HEK293 (cell line): ENCODE measurements around the gene NELL1.
A peak's percentile ranks its signal among the peaks of the same experiment; 100 is the strongest.

ENCODE experiments used
- CTCF ChIA-PET: fragments of 350-600 bp; formaldehyde crosslinking; extraction: SDS; loops from one replicate; lab custom pipeline; 2021; ENCODE audit warnings: antibody characterized with exemption; lab: Yijun Ruan, JAX
- POLR2A ChIA-PET: fragments of 300-600 bp; formaldehyde crosslinking; extraction: SDS; loops from one replicate; lab custom pipeline; 2020; ENCODE audit warnings: antibody characterized with exemption, inconsistent platforms; lab: Yijun Ruan, JAX
- H3K27ac ChIP-seq: fragments of 200-500 bp; sonication (Bioruptor generic); 2 replicates; pipeline ENCODE4 v1.5.1; 2014; ENCODE audit warnings: low read depth, low read length, control low read depth, inconsistent platforms; ENCODE audit errors: extremely low read depth
- H3K36me3 ChIP-seq, 2 experiments: fragments of 200-500 bp in 1 of 2; sonication (Bioruptor generic) in 1 of 2; 1 replicate in 1 of 2; 2 replicates in 1 of 2; pipeline ENCODE4 v1.5.1; 2014 to 2017; ENCODE audit warnings: inconsistent platforms in 2 of 2, low read length in 2 of 2; ENCODE audit not compliant: control insufficient read depth in 2 of 2, insufficient read depth in 1 of 2
- H3K4me1 ChIP-seq: fragments of 200-500 bp; sonication (Bioruptor generic); 2 replicates; pipeline ENCODE4 v1.5.1; 2014; ENCODE audit warnings: mild to moderate bottlenecking, low read length, inconsistent platforms; ENCODE audit not compliant: control insufficient read depth, insufficient read depth
- H3K4me3 ChIP-seq: 2 replicates; pipeline ENCODE4 v1.5.1; 2011; ENCODE audit warnings: low read depth, mild to moderate bottlenecking, control low read depth, low read length, moderate library complexity
- H3K9me3 ChIP-seq: fragments of 200-500 bp; sonication (Bioruptor generic); 2 replicates; pipeline ENCODE4 v1.5.1; 2014; ENCODE audit warnings: low read depth, low read length, inconsistent platforms; ENCODE audit not compliant: control insufficient read depth, insufficient read depth
- BCL11B ChIP-seq: fragments of 450-650 bp; formaldehyde crosslinking; IDR thresholded peaks from 2 replicates; pipeline ENCODE4 v1.5.1; 2016; ENCODE audit warnings: low read depth, missing biosample characterization, missing genetic modification characterization
- EGR2 ChIP-seq: fragments of 450-650 bp; formaldehyde crosslinking; IDR thresholded peaks from 2 replicates; pipeline ENCODE4 v1.5.1; 2016; ENCODE audit warnings: low read depth, missing biosample characterization, missing genetic modification characterization
- GLIS1 ChIP-seq: fragments of 450-650 bp; formaldehyde crosslinking; IDR thresholded peaks from 2 replicates; pipeline ENCODE4 v1.5.1; 2016; ENCODE audit warnings: missing biosample characterization, missing genetic modification characterization
- IKZF3 ChIP-seq: fragments of 450-650 bp; IDR thresholded peaks from 2 replicates; pipeline ENCODE4 v1.5.0; 2018; ENCODE audit warnings: missing biosample characterization, mild to moderate bottlenecking, missing genetic modification characterization, moderate library complexity
- PBX3 ChIP-seq: sonication (generic); formaldehyde crosslinking; IDR thresholded peaks from 2 replicates; pipeline ENCODE4 v1.8.1; 2022; ENCODE audit warnings: mild to moderate bottlenecking, moderate library complexity, missing genetic modification reagents
- PRDM6 ChIP-seq: fragments of 450-650 bp; formaldehyde crosslinking; IDR thresholded peaks from 2 replicates; pipeline ENCODE4 v1.5.1; 2017; ENCODE audit warnings: missing biosample characterization, missing genetic modification characterization
- SP3 ChIP-seq: fragments of 450-650 bp; formaldehyde crosslinking; IDR thresholded peaks from 2 replicates; pipeline ENCODE4 v1.5.1; 2016; ENCODE audit warnings: missing biosample characterization, missing genetic modification characterization
- ZBTB21 ChIP-seq: fragments of 450-650 bp; formaldehyde crosslinking; IDR thresholded peaks from 2 replicates; pipeline ENCODE4 v1.5.1; 2017; ENCODE audit warnings: missing biosample characterization, missing genetic modification characterization
- ZBTB49 ChIP-seq: fragments of 450-650 bp; formaldehyde crosslinking; IDR thresholded peaks from 2 replicates; pipeline ENCODE4 v1.5.1; 2016; ENCODE audit warnings: missing biosample characterization, missing genetic modification characterization, low read depth
- ZFP41 ChIP-seq: fragments of 450-650 bp; formaldehyde crosslinking; IDR thresholded peaks from 2 replicates; pipeline ENCODE4 v1.5.1; 2016; ENCODE audit warnings: missing biosample characterization, missing genetic modification characterization, borderline replicate concordance
- ZFP69B ChIP-seq: fragments of 450-650 bp; formaldehyde crosslinking; IDR thresholded peaks from 2 replicates; pipeline ENCODE4 v1.5.1; 2016; ENCODE audit warnings: missing biosample characterization, missing genetic modification characterization
- ZNF10 ChIP-seq: fragments of 450-650 bp; formaldehyde crosslinking; IDR thresholded peaks from 2 replicates; pipeline ENCODE4 v1.5.1; 2017; ENCODE audit warnings: missing biosample characterization, missing genetic modification characterization
- ZNF184 ChIP-seq: fragments of 450-650 bp; IDR thresholded peaks from 2 replicates; pipeline ENCODE4 v1.5.1; 2018; ENCODE audit warnings: missing biosample characterization, mild to moderate bottlenecking, missing genetic modification characterization
- ZNF2 ChIP-seq: fragments of 450-650 bp; formaldehyde crosslinking; IDR thresholded peaks from 2 replicates; pipeline ENCODE4 v1.5.1; 2016; ENCODE audit warnings: missing biosample characterization, missing genetic modification characterization
- ZNF202 ChIP-seq: fragments of 450-650 bp; formaldehyde crosslinking; IDR thresholded peaks from 2 replicates; pipeline ENCODE4 v1.5.1; 2016; ENCODE audit warnings: missing biosample characterization, missing genetic modification characterization, borderline replicate concordance
- ZNF292 ChIP-seq: fragments of 450-650 bp; formaldehyde crosslinking; IDR thresholded peaks from 2 replicates; pipeline ENCODE4 v1.5.1; 2016; ENCODE audit warnings: low read depth, missing biosample characterization, missing genetic modification characterization, borderline replicate concordance
- ZNF350 ChIP-seq: fragments of 450-650 bp; formaldehyde crosslinking; IDR thresholded peaks from 2 replicates; pipeline ENCODE4 v1.5.0; 2017; ENCODE audit warnings: missing biosample characterization, mild to moderate bottlenecking, missing genetic modification characterization
- ZNF37A ChIP-seq: fragments of 450-650 bp; IDR thresholded peaks from 2 replicates; pipeline ENCODE4 v1.5.1; 2018; ENCODE audit warnings: missing biosample characterization, missing genetic modification characterization
- ZNF391 ChIP-seq: fragments of 450-650 bp; formaldehyde crosslinking; IDR thresholded peaks from 2 replicates; pipeline ENCODE4 v1.5.1; 2016; ENCODE audit warnings: low read depth, missing biosample characterization, missing genetic modification characterization, borderline replicate concordance
- ZNF416 ChIP-seq: fragments of 450-650 bp; formaldehyde crosslinking; IDR thresholded peaks from 2 replicates; pipeline ENCODE4 v1.5.1; 2016; ENCODE audit warnings: missing biosample characterization, missing genetic modification characterization
- ZNF521 ChIP-seq: fragments of 450-650 bp; formaldehyde crosslinking; IDR thresholded peaks from 2 replicates; pipeline ENCODE4 v1.5.1; 2017; ENCODE audit warnings: missing biosample characterization, mild to moderate bottlenecking, missing genetic modification characterization
- ZNF639 ChIP-seq: fragments of 450-650 bp; formaldehyde crosslinking; IDR thresholded peaks from 2 replicates; pipeline ENCODE4 v1.5.1; 2016; ENCODE audit warnings: missing biosample characterization, missing genetic modification characterization
- ZNF670 ChIP-seq: fragments of 450-650 bp; formaldehyde crosslinking; IDR thresholded peaks from 2 replicates; pipeline ENCODE4 v1.5.1; 2016; ENCODE audit warnings: missing biosample characterization, missing genetic modification characterization, low read depth
- ZNF777 ChIP-seq: fragments of 450-650 bp; formaldehyde crosslinking; IDR thresholded peaks from 2 replicates; pipeline ENCODE4 v1.5.1; 2017; ENCODE audit warnings: missing biosample characterization, missing genetic modification characterization, borderline replicate concordance
- ZNF830 ChIP-seq: fragments of 450-650 bp; IDR thresholded peaks from 2 replicates; pipeline ENCODE4 v1.5.0; 2018; ENCODE audit warnings: missing biosample characterization, missing genetic modification characterization, low read depth, mild to moderate bottlenecking, moderate library complexity
- ZSCAN23 ChIP-seq: fragments of 450-650 bp; formaldehyde crosslinking; IDR thresholded peaks from 2 replicates; pipeline ENCODE4 v1.5.1; 2016; ENCODE audit warnings: missing biosample characterization, missing genetic modification characterization

NELL1 gene

GRCh38 chr11:21258414-21258813 lies 589.0 kb downstream of the NELL1 start:
- H3K4me3 ChIP-seq = no peak overlapping the region
- H3K4me1 ChIP-seq = no peaks in the 10 kb centered on the region
- H3K27ac ChIP-seq = no peak overlapping the region
- POLR2A ChIA-PET = no interaction called here
- H3K36me3 ChIP-seq = no peaks in the 10 kb centered on the region
- H3K9me3 ChIP-seq = no peaks in the 10 kb centered on the region
- CTCF ChIA-PET = interaction anchor here (0.5 kb wide), 1 partner anchor 133 kb away, joined by 3 read pairs; no protein-coding TSS in a partner anchor
- TF ChIP-seq ZNF10 (tag by site-specific recombination) (peak; percentile 74; the same call in 1 of the 2 replicates), ZNF521 (tag by site-specific recombination) (no peak), ZNF202 (tag by site-specific recombination) (no peak)
- TF ChIP-seq, all 188 proteins: peak for 1

- ChIA-PET POLR2A (no interaction called here), CTCF (no interaction called here)
- Histone ChIP-seq H3K4me3 (no peak overlapping the region), H3K4me1 (no peaks in the 10 kb centered on the region), H3K36me3 (no peaks in the 10 kb centered on the region), H3K9me3 (no peaks in the 10 kb centered on the region), H3K27ac (no peak overlapping the region)
- TF ChIP-seq ZNF777 (tag by site-specific recombination) (no peak), IKZF3 (no peak), BCL11B (tag by site-specific recombination) (no peak), ZNF521 (tag by site-specific recombination) (no peak), ZNF350 (no peak), ZNF292 (tag by site-specific recombination) (no peak), ZNF2 (no peak), PRDM6 (tag by site-specific recombination) (no peak), ZNF639 (tag by site-specific recombination) (no peak), ZSCAN23 (tag by site-specific recombination) (no peak), SP3 (tag by site-specific recombination) (no peak)
Observed at GRCh38 chr11:21260101-21260500, 590.7 kb downstream of the NELL1 start.

- POLR2A ChIA-PET = no interaction called here
- Histone ChIP-seq H3K36me3 (no peaks in the 10 kb centered on the region), H3K4me3 (no peak overlapping the region), H3K9me3 (no peaks in the 10 kb centered on the region), H3K4me1 (no peaks in the 10 kb centered on the region), H3K27ac (no peak overlapping the region)
- CTCF ChIA-PET = no interaction called here
- no peak for TF ChIP-seq ZNF670
- TF ChIP-seq ZBTB21 = no peak
- no peak for TF ChIP-seq ZNF391 (tag by site-specific recombination)
- no peak for TF ChIP-seq ZNF37A
- TF ChIP-seq ZFP41 (tag by site-specific recombination) = no peak
- TF ChIP-seq PBX3 = no peak
- TF ChIP-seq ZFP69B (tag by site-specific recombination) = no peak
- no peak for TF ChIP-seq EGR2
- no peak for TF ChIP-seq ZBTB49 (tag by site-specific recombination)
- no peak for TF ChIP-seq GLIS1 (tag by site-specific recombination)
- no peak for TF ChIP-seq ZNF416 (tag by site-specific recombination)
- TF ChIP-seq ZNF184 = no peak
- TF ChIP-seq ZNF830 (tag by site-specific recombination) = no peak
Observed at GRCh38 chr11:21262992-21263391, 593.6 kb downstream of the NELL1 start.
